Measurements from ENCODE around the gene ZNF557.

ZNF557 gene

GRCh38 chr19:7106711-7107657 is 37.5 kb downstream of the ZNF557 start:
- no peak for DNase-seq (ENCODE audit: low spot score)
- no peak for TF ChIP-seq CTCF (conservative IDR thresholded peaks at IDR 0.05; ENCODE audit: low read depth)
- H3K27ac ChIP-seq: no peak overlapping the region
- POLR2A ChIA-PET (ENCODE audit: low non-redundant PET): no interaction called here
- CTCF ChIA-PET: no interaction called here

DNA sequence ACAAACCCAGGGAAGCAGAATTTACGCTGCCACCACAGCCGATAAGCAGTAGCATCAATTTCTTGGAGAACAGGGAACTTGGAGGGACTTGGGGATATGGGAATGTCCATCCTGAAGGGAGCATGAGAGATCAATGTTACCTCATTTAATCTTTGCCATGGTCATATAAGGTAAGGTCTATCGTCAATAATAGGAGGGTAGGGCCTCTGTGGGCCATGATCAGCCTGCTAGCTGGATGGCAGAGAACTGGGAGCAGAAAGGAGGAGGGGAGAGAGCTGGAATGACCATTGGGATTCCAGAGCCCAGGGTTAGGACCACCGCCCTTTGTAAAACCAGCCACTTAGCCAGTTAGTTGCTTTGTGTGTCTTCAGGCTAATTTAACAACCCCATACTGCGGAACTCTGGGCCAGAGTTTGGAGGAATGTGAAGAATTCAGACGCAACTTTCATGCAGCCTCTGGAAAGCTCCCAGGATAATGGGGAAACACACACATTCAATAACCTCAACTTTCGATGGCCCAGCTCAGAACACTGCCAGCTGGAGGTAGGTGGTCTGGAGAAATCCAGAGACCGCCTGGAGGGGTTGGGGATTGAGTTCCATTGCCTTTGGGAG is 40.3 kb downstream of the ZNF557 start:
- no peak for TF ChIP-seq CTCF (conservative IDR thresholded peaks at IDR 0.05; ENCODE audit: low read depth)
- POLR2A ChIA-PET (ENCODE audit: low non-redundant PET): no interaction called here
- DNase-seq (ENCODE audit: low spot score): no peak
- no peak overlapping the region for H3K27ac ChIP-seq
- CTCF ChIA-PET: no interaction called here

GRCh38 chr19:7112675-7113074 is 43.2 kb downstream of the ZNF557 start:
- H3K27ac ChIP-seq: no peak overlapping the region
- CTCF ChIA-PET: no interaction called here
- POLR2A ChIA-PET (ENCODE audit: low non-redundant PET): no interaction called here
- TF ChIP-seq CTCF (conservative IDR thresholded peaks at IDR 0.05; ENCODE audit: low read depth): no peak
- no peak for DNase-seq (ENCODE audit: low spot score)

DNA sequence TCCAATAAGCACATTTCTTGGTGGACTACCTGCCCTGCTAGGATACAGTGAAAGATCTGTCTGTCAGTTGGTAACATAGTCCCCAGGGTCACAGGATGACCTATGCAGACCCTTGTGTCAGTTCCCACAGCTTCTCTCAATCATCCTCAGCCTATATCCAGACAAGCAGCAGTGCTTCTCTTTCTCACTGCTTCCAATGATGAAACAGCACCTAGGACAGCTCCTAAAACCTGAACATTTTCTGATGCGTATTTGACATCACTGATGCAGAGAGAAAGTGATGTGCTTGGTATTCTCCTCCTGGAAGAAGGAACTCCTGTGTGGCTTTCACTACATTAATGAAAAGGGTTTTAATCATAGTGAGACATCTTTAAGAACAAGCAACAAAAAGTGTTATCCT is 43.7 kb downstream of the ZNF557 start:
- TF ChIP-seq CTCF (conservative IDR thresholded peaks at IDR 0.05; ENCODE audit: low read depth): no peak
- no peak for DNase-seq (ENCODE audit: low spot score)
- CTCF ChIA-PET: no interaction called here
- no peak overlapping the region for H3K27ac ChIP-seq
- POLR2A ChIA-PET (ENCODE audit: low non-redundant PET): no interaction called here

GRCh38 chr19:7115721-7116120 is 46.2 kb downstream of the ZNF557 start:
- ChIA-PET CTCF (no interaction called here), POLR2A (ENCODE audit: low non-redundant PET) (no interaction called here)
- no peak for TF ChIP-seq CTCF (conservative IDR thresholded peaks at IDR 0.05; ENCODE audit: low read depth)
- no peak overlapping the region for H3K27ac ChIP-seq
- DNase-seq (ENCODE audit: low spot score): no peak

DNA sequence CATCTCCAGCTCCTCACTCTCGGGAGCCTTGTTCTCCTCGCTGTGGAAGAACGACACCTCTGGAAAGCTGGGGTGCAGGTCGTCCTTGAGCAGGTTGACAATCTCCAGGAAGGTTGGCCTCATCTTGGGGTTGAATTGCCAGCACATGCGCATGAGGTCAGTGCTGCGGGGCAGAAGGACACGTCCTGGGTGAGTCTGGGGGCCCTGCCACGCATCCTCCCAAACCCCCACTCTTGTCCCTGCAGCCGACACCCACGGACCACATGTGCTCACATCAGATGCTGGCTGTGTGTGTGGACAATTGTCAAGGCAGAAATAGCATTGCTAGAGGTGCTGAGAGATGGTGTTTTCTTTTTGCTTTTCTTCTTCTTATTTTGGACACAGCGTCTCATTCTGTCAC is 47.7 kb downstream of the ZNF557 start:
- no peak for TF ChIP-seq CTCF (conservative IDR thresholded peaks at IDR 0.05; ENCODE audit: low read depth)
- H3K27ac ChIP-seq: no peak overlapping the region
- POLR2A ChIA-PET (ENCODE audit: low non-redundant PET): no interaction called here
- CTCF ChIA-PET: no interaction called here
- no peak for DNase-seq (ENCODE audit: low spot score)

Measured in RWPE1 (cell line).